HG03571 (cell line): ENCODE data around the gene FGF8.

ENCODE experiments used
- ATAC-seq: cut with Tn5 transposase; IDR thresholded peaks from one replicate; pipeline ENCODE4 v1.9.1; 2021; ENCODE audit not compliant: unreplicated experiment

Gene FGF8

DNA sequence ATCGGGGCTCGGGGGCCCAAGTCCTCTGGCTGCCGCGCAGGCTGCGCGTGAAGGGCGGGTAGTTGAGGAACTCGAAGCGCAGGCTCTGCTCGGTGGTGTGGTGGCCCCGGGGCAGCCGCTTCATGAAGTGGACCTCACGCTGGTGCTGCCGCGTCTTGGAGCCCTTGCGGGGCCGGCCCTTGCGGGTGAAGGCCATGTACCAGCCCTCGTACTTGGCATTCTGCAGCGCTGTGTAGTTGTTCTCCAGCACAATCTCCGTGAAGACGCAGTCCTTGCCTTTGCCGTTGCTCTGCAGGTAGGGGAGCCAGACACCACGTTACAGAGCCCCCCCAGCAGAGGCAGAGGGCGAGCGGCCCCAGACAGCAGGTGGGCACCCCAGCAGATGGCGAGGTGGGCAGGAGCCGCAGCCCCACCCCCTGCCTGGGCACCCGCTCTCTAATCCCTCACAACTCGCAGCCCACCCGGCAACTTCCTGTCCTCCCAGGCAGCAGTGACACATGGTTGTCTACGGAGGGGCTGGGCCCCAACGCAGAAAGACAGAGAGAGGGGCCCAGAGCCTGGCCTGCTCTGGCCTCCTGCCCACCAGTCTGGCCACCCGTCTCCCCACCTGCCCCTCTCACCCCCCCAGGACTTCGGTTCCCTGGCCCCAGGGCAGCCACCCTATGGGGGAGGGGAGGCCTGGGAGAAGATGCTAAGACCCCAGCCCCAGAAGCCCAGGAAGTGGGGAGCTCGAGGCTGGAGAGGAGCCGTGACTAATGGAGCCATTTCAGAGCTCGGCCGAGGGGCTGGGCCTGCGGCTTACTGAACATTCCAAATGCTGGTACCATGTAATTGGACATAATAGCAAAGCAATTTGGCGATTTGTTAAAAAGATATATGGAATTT, 5.3 kb downstream of the FGF8 start:
- ATAC-seq = no peak

DNA sequence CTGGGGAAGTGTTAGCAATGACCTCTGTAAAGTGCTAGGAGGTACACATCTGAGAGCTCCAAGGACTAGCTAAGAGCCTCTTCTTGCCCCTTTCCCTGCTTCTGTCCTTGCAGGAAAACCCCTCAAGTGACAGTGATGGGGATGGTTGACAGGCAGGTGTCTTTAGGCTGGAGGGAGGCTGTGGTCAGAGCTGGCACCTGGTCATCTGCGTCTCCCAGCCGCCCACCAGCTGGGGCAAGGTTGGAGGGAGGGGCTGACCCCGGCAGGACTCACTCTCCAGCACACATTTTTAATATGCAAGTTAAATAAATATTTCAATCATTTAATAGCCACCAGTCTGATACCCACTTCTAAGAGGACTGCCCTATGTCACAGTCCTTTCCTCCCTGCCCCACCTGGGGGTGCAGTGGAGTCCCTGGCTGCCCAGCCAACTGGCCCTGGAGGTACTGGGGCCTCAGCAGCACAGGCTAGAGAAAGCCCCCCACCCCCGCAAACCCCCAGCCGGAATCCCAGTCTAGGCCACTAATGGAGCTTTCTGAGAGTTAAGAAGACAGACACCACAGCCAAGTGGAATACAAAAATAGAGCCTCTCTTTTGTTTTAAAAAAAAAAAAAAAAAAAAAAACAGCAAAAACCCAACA, 6.3 kb downstream of the FGF8 start:
- no peak for ATAC-seq

DNA sequence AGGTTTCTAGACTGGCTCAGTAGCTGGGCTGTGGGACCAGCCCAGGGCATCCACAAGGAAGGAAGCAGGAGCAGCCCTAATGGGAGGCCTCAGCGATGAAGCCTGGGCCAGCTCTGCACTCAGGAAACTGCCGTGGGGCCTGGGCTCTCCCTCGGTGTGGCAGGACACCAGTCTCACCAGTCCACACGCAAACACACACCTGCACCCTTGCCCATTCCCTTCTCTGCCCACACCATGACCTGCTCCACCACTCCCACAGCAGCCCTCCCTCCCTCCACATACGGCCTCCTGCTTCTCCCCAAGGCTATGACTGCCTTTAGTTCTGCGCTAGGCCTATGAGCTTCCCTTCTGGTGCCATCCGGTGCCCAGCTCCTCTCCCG, 7.1 kb downstream of the FGF8 start:
- no peak for ATAC-seq

DNA sequence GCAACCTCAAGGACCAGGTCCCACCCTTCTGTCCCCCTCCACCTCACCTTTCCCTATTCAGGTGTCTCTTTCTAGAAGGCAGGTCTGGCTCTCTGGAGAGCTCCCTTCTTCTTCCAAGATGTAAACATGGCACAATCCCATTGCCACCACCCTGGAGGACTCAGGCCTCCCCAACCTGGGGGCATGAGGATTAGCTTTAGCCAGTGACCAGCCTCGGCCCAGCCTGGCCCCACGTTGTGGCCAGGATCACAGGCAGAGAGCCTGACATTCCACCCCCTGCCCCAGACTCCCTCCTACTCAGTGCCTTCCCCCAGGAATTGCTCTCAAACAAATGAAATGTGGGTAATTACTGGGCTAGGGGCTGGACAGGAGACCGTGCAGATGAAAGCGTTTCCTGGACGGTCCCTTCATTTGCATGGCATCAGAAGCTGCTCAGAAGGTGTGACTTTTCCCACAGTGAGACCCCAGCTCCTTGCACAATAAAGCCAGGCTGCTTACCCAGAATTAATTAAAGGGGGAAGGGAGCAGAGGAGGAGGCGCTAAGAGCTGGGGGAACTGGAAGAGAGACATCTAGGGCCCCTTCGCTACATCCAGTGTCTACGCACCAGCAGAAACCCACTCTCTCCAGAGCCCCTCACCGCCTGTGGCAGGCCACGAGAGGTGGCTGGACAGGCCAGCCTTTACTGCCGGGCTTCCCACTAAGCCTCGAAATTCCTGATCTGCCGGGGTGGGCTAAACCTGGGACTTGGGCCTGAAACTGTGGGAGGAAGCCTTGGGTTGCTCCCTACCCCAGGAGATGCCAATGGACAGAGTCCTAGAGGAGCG, 7.7 kb downstream of the FGF8 start:
- ATAC-seq = no peak

DNA sequence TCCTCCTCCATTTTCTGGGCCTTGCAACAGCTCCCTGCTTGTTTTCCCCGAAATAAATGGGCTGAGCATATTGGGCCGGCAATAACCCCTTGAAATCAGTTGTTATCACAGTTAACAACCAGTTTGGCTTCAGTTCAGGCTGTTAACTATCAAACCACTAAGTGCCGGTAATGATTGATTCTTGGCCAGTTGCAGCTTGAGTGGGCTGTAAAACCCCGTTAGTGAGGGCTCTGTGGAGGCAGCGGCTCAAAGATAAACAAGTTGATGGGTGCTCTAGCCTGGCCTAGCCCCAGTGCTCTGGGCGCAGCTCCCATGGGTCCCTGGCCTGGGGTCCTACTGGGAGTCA, 8.3 kb downstream of the FGF8 start:
- ATAC-seq = no peak

DNA sequence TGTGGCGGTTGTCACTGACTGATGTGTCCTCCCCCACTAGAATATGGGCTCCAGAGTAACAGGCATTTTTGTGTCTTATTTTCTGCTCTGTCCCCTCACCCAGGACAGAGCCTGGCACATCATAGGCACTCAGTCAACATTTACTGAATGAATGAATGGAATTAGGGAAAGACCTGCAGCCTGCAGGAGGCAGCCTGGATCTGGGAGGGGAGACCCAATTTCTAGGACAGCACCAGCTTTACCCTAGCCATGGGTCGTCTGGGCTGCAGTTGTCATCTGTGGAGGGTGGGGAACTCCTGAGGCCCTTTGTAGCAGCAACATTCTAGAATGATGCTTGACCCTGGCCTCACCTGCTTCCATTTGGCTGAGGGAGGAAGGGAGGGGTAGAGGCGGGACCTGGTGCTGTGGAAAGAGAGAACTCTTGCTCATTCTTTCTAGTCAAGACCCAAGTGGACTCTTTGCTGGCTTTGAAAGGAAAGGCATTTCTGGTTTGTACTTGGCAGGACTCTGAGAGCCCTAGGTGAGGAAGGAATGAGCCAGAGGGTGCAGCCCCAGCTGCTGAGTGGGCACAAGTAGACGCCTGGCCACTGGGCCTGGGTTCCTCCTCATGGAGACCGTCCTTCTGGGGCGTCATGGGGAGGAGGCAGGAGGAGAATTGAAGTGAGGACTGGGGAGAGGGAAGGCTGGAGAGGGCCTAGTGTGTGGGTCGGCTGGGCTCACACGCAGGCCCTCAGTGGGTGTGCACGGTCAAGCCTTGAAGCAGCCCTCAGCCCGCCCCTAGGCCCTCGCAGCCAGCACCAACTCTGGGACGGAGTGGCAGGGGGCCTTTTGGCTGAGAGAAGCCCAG, 8.9 kb downstream of the FGF8 start:
- ATAC-seq = no peak

DNA sequence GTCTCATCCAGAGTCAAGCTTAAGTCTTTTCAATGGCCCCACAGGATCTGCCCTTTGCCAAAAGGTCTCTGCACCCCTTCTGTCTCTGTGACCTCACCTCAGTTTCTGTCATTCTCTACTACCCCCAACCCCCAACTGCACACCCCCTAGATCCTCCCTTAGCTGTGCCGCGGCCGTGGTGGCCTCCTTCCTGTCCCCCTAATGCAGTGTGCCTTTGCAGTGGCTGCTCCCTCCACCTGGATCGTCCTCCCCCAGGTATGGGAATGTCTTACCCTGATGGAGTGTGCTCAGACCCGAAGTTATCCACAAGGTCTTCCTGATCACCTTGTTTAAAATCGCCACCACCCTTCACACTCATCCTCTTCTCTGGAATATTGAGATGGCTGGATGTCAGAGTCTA, 9.6 kb downstream of the FGF8 start:
- no peak for ATAC-seq

DNA sequence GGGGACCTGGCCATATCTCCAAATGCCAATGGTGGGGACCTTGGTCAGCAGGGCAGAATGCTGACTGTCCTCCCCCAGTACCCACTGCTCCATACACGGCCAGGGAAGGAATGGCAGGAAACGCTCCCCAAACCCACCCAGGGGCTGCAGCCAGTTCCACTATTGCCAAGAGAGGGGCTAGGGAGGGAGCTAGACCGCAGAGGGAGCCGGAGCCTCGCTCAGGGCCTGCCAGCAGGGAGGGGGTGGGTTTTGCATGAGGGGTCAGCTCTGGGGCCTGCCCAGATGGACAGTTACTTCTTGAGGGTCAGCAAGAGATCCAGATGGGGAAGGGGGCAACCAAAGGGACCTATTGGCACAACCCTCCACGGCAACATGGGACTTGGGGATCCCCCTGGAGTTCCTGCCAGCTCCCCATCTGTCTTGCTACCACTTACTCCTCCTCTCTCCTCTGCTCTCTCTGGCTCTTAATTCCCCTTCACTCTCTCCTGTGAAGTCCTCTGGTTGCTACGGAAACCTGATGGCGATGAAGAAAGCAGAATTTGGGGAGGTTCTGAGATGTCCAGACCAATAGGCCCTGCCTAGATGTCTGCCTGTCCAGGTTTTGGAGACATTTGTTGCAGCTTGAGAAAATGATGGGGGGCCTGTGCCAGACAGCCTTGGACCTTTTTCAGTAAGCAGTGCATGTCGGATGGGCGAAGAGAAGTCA, 12.6 kb downstream of the FGF8 start:
- no peak for ATAC-seq

DNA sequence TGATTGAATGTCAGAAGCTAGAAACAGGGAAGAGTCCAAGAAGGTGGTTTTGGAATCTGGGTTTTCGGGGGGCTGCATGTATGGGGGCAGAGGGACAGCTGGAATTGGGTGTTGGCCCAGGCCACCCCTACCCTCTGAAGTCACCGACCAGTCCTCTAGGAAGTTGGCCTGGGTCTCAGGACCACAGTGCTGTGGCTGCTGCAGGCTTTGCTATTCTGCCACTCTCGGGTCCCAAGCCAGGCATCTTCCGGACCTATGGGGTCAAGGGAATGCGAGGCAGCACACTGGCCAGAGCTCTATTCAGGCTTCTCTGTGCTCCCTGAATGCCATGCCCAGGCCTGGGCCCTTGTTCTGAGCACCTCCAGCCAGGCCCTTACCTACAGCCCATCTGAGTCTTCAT, 13.2 kb downstream of the FGF8 start:
- ATAC-seq = no peak

DNA sequence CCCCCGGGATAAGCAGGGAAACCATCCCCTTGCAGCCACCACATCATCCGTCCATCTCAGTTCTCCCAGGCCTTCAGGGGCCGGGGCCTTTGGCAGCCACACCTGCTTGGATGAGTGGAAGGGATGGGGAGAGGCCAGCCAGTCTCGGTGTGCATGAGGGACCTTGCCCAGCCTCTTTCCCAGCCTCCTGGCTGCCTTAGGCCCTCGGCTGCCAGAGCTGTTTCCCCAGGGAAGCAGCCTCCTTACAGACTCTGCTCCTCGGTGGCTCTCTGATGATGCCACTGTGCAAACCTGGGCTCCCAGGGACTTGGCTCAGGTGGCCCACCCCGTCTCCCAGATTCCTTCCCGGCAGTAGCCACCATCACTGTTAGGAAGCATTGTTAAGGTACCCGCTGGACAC, 14.7 kb downstream of the FGF8 start:
- no peak for ATAC-seq

DNA sequence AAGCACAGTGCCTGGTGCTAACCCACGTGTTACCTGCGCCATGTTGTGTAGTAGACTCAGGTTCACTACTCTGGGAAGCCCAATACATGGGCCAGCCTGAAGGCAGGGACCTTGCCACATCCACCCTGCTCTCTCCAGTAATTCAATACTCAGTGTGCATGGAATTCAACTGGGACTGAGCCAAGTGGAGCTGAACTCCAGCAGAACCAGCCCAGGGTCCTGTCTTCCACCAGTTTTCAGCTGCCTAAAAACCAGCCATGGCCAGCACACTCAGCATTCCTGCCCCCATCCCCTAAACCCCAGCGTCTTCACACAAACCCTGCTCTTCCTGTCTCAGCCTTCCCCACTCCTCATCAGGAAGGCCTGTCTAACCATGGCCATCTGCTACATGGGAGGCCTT, 15.4 kb downstream of the FGF8 start:
- no peak for ATAC-seq

DNA sequence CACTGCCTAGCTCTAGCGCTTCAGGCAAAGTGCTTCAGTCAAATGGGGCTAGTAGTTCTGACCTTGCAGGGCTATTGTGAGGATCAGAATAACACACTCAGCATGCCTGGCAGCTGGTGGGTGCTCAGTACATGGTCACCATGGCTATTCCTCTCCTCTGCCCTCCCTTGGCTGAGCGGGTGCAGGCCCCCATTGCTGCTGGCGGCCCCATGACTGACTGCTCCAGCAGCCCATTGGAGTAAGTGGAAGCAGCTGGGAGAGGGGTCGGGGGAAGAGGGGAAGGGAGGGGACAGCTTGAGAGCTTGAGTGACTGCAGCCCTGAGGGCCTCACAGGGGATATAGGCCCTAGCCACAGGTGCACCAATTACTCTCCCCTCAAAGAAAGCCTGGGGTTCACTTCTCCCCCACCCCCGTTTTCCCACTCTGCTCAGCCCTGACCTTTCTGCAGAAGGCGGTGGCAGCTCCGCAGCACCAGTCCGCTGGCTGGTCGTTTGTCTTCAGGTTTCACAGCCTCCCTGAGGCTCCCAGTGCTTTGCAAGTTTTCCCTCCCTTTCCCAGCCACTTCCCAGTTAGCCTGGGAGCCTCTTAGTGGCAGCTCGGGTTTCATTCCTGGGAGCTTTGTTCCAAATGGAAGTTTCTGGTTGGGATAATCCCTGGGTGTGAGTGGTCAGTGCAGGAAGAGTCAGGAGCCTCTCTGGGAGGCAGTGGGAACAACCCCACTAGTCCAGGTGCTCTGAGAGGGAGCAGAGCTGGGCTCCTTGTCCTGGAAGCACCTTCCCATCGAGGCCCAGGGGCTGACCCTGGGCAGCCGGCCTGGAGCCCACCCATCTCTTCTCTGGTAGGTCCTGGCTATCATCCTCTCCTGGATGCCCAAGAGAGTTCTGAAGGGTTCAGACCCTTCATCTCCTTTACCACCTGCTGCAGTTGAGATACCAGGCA, 16.3 kb downstream of the FGF8 start:
- ATAC-seq = no peak

DNA sequence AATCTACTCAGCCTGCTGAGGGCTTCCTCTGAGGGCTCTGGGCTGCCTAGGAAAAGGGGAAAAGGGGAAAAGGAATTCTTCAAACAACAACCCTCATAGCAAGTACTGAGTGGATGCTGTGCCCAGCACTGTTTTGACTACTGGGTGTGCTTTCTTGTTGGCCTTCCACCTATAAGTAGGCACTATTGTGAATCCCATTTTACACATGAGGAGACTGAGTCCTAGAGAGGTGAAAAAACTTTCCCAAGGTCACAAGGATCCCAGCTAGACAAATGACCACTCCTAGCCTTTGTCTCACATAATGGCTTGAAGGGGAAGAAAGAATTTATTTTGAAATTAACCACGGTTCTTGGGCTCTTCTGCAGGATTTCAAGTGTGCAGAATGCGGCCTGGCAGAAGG, 17.1 kb downstream of the FGF8 start:
- ATAC-seq = no peak

DNA sequence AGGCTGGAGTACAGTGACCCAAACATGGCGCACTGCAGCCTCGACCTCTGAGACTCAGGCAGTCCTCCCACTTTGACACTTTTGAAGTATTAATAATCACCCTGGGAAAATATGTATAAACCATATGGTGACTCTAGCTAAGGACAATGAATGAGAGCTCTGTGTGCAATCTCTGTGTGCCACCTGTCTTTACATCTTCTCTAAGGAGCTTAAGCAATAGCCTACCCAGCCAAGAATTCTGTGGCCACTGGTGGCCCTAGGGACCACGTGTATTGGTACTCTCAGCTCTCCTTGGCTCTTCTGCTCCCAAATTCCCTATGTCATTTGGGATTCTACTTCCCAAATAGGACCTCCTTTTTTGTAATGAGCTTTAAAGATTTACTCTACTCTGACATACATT, 23.7 kb downstream of the FGF8 start:
- ATAC-seq = no peak

DNA sequence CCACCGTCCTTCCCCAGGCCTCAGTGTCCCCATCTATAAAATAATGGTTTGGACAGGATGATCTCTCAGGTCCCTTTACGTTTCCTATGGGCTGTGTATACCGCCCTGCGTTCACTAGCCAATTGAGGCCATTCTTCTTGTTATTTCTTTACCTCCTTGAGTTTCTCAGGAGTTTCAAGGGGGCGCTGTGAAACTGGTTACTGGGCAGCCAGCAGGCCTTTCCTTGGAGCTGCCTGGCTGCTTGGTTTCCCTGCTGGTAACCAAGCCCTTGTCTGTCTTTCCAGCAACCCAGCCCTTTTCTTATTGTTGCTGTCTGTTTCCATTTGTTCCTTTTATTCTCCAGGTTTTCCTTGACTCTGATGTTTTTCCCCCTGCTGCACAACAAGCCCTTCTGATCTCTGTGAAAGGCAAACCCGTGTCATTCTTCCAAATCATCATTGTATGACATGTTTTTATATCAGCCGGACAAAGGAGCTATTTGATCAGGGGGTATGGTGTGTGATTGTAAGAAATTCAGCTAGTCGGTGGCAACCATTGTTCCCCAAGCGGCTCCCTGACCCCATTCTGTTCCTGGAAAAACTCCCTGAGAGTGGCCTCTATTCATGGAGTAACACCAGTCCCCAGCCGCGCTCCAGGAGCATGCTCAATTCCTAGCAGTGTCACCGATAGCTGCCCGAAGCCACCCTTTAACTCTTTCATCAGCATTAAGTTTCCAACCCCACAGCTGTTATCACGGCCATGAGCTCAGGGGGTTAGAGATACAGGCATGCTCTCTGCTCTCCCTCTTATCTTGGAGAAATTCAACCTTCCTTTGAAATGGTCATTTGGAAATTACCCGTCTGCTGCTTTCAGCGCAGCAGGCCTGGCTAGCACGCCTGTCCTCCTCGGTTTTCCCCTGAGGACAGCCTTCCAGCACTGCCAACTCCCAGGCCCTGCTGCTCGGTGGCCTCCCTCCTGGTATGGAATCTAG, 26.6 kb downstream of the FGF8 start:
- ATAC-seq = no peak

DNA sequence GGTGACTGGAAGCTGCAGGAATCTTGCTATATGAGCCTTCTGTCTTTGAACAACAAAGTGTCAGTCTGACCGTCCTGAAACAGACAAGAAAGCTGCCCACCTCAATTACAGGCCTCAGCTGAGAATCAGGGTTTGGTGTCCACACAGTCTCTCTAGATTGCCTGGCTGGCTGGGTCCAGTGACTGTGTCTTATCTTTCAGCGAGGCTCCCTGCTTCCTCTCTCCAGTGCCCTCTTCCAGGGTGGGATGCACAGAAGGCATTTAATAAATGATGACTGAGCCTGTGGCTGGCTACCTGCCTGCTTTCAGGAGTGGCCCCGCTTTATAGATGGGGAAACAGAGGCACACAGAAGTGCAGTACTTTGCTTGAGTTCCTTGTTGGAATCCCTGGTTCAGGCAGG, 27.4 kb downstream of the FGF8 start:
- no peak for ATAC-seq

DNA sequence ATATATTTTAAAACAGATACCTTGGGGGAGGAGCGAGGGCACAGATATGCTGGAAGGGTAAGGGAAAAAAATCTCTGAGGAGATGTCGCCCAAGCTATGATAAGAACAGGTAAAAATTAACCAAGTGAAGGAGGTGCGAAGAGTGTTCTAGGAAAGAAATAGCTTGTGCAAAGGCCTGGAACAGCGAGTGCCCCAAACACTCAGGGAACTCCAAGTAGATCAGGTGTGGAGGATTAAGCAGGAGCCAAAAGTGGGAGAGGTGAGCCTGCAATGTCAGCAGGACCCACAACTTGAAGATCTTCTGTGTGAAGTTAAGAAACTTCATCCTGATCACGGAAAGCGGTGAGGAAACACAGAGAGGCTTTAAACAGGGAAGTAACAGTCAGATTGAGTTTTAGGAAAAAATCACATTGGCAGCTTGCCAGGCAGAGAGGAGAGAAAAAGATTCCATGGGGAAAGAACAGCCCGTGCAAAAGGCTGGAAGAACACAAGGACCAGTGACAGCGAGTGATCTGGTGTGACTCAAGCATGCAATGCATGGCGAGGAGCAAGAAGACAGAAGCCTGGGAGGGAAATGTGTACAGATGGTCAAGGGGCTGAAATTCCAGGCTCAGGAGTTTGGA, 30.7 kb downstream of the FGF8 start:
- ATAC-seq = no peak

DNA sequence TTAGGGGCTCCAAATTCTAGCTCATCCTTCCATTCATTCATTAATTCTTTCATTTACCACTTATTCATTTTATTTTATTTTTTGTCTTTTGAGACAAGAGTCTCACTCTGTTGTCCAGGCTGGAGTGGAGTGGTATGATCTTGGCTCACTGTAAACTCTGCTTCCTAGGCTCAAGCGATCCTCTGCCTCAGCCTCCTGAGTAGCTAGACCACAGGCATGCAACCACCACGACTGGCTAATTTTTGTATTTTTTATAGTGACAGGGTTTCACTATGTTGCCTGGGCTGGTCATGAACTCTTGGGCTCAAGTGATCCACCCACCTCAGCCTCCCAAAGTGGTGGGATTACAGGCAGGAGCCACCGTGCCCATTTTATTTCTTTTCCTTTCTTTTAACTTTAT, 31.6 kb downstream of the FGF8 start:
- ATAC-seq = no peak
